ENCODE measurements around the gene BTAF1. TPM values are rescaled to one million over a fixed set of nuclear protein-coding genes. Genes with fewer than 3 reads are reported as not detected.

BTAF1 gene
- total and polyA plus RNA-seq, 9 donors, result 13.0 to 50.7 (median 38.9) TPM

- Histone ChIP-seq H3K4me3 (no peak overlapping the region), H3K4me1 (ENCODE audit: insufficient read depth) (peaks cover 5% of the 10 kb centered on the region), H3K27ac (no peak overlapping the region), H3K27me3 (no peaks in the 10 kb centered on the region), H3K36me3 (no peaks in the 10 kb centered on the region), H3K9me3 (no peaks in the 10 kb centered on the region)
- TF ChIP-seq EP300 (IDR thresholded peaks at IDR 0.05) (no peak), POLR2A (IDR thresholded peaks at IDR 0.05) (no peak), CTCF (IDR thresholded peaks at IDR 0.05) (no peak)
- no peak for DNase-seq
- intact Hi-C loops (cut with DNase I), result no loop called here
- WGBS, 3 donors, result 86 to 100% (median 89%) methylated on average over 1 of the region's 1 CpG
These were observed 9.2 kb downstream of the BTAF1 start for GRCh38 chr10:91932737-91933136.

DNA sequence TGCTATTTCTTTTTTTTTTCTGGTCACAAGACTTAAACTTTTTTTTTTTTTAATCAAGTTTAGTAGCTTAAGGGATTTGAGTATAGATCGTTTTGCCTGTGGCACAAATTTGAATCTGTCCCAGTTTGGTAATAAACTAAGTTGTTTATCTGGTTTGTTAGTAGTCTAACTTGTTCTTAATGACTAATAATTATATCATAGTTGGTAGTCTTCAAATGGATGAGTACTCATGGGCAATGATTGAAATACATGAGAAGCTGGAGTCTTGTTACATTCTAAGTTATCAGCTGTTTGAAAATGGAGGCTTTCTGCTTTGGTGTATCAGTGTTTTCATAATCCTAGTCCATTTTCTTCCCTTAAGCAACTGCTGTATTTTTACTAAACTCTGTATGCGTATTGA lies 12.3 kb downstream of the BTAF1 start:
- no peaks in the 10 kb centered on the region for H3K27me3 ChIP-seq
- H3K27ac ChIP-seq, result no peak overlapping the region
- H3K4me3 ChIP-seq, result no peak overlapping the region
- H3K9me3 ChIP-seq, result no peaks in the 10 kb centered on the region
- intact Hi-C loops (cut with DNase I), result no loop called here
- WGBS, 3 donors, result 95 to 98% (median 96%) methylated on average over 2 of the region's 2 CpGs
- no peak for TF ChIP-seq CTCF (IDR thresholded peaks at IDR 0.05)
- no peak for TF ChIP-seq POLR2A (IDR thresholded peaks at IDR 0.05)
- no peak for TF ChIP-seq EP300 (IDR thresholded peaks at IDR 0.05)
- H3K4me1 ChIP-seq (ENCODE audit: insufficient read depth), result peaks cover 5% of the 10 kb centered on the region
- no peak for DNase-seq
- no peaks in the 10 kb centered on the region for H3K36me3 ChIP-seq

GRCh38 chr10:91939653-91940052 lies 16.1 kb downstream of the BTAF1 start:
- 94 to 96% (median 95%) methylated on average over 4 of the region's 4 CpGs for WGBS, 3 donors
- no peak overlapping the region for H3K4me3 ChIP-seq
- H3K27me3 ChIP-seq, result no peaks in the 10 kb centered on the region
- H3K27ac ChIP-seq, result no peak overlapping the region
- no peaks in the 10 kb centered on the region for H3K36me3 ChIP-seq
- TF ChIP-seq EP300 (IDR thresholded peaks at IDR 0.05), result no peak
- TF ChIP-seq CTCF (IDR thresholded peaks at IDR 0.05), result no peak
- no peak for TF ChIP-seq POLR2A (IDR thresholded peaks at IDR 0.05)
- no peaks in the 10 kb centered on the region for H3K9me3 ChIP-seq
- no peaks in the 10 kb centered on the region for H3K4me1 ChIP-seq (ENCODE audit: insufficient read depth)
- no peak for DNase-seq
- intact Hi-C loops (cut with DNase I), result no loop called here

- intact Hi-C loops (cut with DNase I), result no loop called here
- no peak for DNase-seq
- H3K4me1 ChIP-seq (ENCODE audit: insufficient read depth), result no peaks in the 10 kb centered on the region
- 88 to 94% (median 91%) methylated on average over 1 of the region's 1 CpG for WGBS, 3 donors
- no peak overlapping the region for H3K4me3 ChIP-seq
- no peaks in the 10 kb centered on the region for H3K36me3 ChIP-seq
- TF ChIP-seq CTCF (IDR thresholded peaks at IDR 0.05), result no peak
- TF ChIP-seq EP300 (IDR thresholded peaks at IDR 0.05), result no peak
- no peak for TF ChIP-seq POLR2A (IDR thresholded peaks at IDR 0.05)
- no peaks in the 10 kb centered on the region for H3K27me3 ChIP-seq
- H3K9me3 ChIP-seq, result no peaks in the 10 kb centered on the region
- no peak overlapping the region for H3K27ac ChIP-seq
These were observed 17.9 kb downstream of the BTAF1 start for GRCh38 chr10:91941426-91941825.
